Left kidney (tissue), 2 donors: ENCODE results near the gene VPS26A. TPM values are rescaled to one million over a fixed set of nuclear protein-coding genes. Genes with fewer than 3 reads are reported as not detected.
"Not testable (repeated sequence)": the region's sequence is repeated elsewhere in the genome, so short reads cannot be mapped to it uniquely, and the experiment has no call there.

ENCODE experiments used
- DNase-seq: peaks from one replicate; pipeline ENCODE4 v3.0.0-alpha.2; 2013
- polyA plus RNA-seq: library from polyadenylated mRNA; unstranded; fragments of 120-200 nt; gene quantifications from one replicate; pipeline ENCODE4 v1.2.1, GENCODE V29; 2013; ENCODE audit not compliant: insufficient read length

Gene VPS26A
- polyA plus RNA-seq, 1 donor, result 94.5 TPM

DNA sequence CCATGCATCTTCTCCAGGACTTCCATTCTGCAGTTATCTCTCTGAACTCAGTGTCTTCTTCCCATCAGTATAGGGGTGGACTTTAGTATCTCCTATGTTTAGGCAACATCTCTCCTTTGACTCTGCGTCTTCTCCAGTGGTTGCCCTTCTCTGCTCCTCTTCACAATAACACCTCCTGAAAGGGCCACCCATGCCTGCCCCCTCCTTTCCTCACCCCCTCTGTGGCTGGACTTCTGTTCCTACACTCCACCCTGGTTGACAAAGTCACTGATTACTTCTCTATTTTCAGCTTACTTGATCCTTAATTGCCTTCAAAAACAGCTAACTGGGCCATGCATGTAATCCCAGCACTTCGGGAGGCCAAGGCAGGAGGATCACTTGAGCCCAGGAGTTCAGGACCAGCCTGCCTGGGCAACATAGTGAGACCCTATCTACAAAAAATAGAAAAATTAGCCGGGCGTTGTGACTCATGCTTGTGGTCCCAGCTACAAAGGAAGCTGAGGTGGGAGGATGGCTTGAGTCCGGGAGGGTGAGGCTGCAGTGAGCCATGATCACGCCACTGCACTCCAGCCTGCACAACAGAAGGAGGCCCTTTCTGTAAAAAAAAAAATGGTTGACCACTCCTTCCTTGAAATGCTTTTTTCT is 22.4 kb upstream of the VPS26A start:
- DNase-seq, result no peak

- DNase-seq, result no peak
Observed at GRCh38 chr10:69102440-69102839, 21.5 kb upstream of the VPS26A start.

DNA sequence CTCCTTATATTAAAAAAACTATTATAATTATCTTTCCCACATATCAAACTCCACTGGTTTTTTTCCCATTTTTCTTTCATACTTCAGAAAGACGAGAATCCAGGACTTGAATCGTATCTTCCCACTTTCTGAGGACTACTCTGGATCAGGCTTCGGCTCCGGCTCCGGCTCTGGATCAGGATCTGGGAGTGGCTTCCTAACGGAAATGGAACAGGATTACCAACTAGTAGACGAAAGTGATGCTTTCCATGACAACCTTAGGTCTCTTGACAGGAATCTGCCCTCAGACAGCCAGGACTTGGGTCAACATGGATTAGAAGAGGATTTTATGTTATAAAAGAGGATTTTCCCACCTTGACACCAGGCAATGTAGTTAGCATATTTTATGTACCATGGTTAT is 20.2 kb upstream of the VPS26A start:
- no peak for DNase-seq

DNA sequence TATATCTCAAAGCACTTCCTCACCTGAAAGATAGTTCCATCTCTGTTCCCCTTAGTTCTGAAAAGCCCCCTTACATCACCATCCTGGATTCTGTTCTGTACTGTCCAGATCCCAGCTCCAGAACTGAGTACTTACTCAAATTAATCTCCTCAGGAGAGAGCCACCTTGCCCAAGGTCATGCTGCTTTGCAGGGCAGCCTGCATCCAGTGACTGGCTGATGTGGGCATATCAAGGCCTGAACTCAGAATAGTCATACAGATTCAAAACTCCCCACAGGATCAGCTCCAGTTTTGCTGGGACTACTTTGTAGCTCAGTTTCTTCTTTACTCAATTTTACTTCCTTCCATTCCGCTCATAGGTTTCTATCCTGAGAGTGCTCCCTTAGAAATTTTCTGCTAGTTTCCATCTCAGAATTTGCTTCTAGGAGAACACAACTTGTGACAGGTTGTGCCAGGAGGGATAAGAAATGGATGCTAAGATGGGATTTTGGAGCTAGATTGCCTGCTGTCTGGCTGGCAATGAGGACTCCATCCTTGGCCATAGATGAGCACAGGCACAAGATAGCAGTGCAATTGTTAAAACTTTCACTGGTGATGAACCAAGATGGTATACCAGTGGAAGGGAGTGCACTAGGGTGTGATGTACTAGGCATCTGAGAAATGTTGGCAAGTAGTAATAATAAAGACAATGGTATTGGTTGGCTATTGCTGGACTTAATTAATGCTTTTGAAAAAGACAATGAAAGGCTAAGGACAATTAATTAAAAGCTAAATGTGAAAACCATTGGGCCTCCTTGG is 18.8 kb upstream of the VPS26A start:
- DNase-seq, result no peak

DNA sequence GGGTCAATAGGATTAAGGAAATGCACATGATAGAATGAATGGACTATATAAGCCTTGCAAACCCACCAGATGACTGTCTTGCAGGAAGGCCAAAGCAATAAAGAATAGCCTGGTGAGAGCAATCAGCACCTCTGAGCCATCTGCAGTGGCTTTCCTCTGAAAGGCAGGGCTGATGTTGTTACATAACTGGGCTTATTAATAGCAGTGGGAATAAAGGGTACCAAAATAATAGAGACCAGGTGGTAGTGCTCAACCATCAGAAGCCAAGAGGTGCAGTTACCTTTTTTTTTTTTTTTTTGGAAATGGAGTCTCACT is 16.8 kb upstream of the VPS26A start:
- no peak for DNase-seq

DNA sequence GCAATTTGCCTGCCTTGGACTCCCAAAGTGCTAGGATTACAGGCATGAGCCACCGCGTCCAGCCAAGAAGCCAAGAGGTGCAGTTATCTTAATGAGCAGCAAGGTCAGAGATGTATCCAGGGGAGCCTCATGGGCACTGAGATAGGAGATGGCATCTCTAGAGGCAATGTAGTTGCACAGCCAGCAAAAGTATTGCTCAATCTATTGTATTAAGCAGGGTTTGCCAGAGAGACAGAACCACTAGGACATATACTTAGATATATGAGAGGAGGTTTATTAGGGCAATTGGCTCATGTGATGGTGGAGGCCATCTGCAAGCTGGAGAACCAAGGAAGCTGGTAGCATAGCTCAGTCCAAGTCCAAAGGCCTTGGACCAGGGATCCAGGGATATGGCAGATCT is 16.3 kb upstream of the VPS26A start:
- DNase-seq, result no peak

GRCh38 chr10:69119896-69120295 is 4.1 kb upstream of the VPS26A start:
- DNase-seq, result no peak

GRCh38 chr10:69123306-69123746 is 652 bp upstream of the VPS26A start:
- DNase-seq, result peak; percentile 76

GRCh38 chr10:69124563-69125268 is 738 bp downstream of the VPS26A start:
- peak; percentile 65 for DNase-seq

- DNase-seq, result no peak
Observed at GRCh38 chr10:69125554-69125953, 1.6 kb downstream of the VPS26A start.

- DNase-seq, result no peak
Observed at GRCh38 chr10:69130251-69130650, 6.3 kb downstream of the VPS26A start.

DNA sequence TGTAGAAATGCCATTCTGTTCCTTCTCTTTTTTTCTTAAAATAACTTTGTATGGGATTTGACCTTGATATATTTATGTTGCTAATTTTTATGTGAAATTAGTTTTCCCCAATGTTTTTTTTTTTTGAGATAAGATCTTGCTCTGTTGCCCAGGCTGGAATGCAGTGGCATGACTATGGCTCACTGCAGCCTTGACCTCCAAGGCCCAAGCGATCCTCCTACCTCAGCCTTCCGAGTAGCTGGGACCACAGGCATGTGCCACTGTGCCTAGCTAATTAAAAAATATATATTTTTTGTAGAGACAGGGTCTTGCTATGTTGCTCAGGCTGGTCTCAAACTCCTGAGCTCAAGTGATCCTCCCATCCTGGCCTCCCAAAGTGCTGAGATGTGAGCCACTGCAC is 16.0 kb downstream of the VPS26A start:
- DNase-seq, result no peak

GRCh38 chr10:69141304-69141703 is 17.3 kb downstream of the VPS26A start:
- no peak for DNase-seq

DNA sequence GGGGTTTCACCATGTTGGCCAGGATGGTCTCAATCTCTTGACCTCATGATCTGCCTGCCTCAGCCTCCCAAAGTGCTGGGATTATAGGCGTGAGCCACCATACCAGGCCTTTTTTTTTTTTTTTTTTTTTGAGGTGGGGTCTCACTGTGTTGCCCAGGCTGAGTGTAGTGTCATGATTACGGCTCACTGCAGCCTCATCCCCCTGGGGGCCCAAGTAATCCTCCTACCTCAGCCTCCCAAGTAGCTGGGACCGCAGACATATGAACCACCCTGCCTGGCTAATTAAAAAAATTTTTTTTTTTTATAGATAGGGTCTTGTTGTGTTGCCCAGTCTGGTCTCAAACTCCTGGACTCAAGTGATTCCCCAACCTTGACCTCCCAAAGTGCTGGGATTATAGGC is 18.1 kb downstream of the VPS26A start:
- DNase-seq, result not testable (repeated sequence)

DNA sequence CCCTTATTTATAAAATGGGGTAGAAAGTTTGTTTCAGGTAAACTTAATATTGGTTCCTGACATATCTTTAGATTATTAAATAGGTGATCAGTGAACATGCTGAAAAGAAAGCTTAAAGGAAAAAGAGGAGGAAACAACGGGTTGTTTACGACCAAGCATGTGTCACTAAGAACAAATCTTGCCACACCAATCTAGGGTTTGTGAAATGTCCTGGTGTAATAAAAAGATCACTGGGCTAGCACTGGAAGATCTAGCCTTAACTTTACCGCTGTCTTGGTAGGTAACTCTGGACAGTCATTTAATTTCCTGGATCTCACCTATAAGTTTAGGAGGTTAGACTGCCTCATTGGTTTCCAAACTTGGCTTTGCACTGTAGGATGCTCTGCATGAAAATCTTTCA is 19.0 kb downstream of the VPS26A start:
- no peak for DNase-seq

DNA sequence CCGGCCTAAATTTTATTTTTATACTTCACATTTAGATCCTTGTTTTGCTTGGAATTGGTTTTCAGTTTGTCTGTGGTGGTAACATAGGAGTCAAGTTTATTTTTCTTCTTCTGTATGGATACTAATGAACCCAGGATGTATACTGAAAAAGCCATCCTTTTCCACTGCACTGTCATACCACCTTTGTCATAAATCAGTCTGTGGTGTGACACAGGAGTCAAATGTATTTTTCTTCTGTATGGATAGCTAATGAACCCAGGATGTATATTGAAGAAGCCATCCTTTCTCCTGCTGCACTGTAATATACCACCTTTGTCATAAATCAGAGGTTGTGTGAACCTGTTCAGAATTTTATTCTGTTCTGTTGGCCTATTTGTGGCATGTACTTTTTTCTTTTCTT is 21.4 kb downstream of the VPS26A start:
- DNase-seq, result no peak

GRCh38 chr10:69145864-69146263 is 21.9 kb downstream of the VPS26A start:
- DNase-seq, result no peak

- DNase-seq, result no peak
Observed at GRCh38 chr10:69146759-69147158, 22.8 kb downstream of the VPS26A start.

DNA sequence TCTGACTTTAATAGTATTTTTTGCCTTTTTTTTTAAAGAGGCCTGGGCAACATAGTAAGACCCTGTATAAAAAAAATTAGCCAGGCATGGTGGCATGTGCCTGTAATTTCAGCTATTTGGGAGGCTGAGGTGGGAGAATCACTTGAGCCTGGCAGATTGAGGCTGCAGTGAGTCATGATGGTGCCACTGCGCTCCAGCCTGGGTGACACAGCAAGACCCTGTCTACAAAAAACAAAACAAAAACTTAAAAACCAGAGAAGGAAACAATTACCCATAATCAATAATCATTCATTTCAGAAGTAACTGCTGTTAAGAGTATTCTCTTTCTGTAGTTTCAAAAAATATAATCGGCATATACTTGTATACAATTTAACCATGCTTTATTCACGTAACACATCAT is 28.0 kb downstream of the VPS26A start:
- DNase-seq, result no peak

- DNase-seq, result no peak
Observed at GRCh38 chr10:69153227-69153626, 29.2 kb downstream of the VPS26A start.

- no peak for DNase-seq
Observed at GRCh38 chr10:69160809-69161241, 36.8 kb downstream of the VPS26A start.

DNA sequence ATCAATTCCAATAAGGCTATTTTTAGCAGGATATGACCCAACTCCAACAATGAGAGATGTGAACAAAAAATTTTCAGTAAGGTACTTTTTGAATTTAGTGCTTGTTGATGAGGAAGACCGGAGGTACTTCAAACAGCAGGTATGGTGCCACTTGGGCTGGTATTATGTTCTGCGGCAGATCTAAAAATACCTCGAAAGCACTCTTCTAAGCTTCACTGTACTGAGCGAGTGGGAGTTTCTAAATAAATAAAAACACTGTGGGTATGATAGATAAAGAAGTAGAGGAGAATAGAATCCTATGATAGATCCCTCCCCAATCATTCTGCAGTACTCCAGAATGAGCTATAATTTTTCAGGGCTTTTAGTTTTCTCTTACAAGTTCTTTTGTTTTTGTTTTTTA is 44.5 kb downstream of the VPS26A start:
- DNase-seq, result no peak

DNA sequence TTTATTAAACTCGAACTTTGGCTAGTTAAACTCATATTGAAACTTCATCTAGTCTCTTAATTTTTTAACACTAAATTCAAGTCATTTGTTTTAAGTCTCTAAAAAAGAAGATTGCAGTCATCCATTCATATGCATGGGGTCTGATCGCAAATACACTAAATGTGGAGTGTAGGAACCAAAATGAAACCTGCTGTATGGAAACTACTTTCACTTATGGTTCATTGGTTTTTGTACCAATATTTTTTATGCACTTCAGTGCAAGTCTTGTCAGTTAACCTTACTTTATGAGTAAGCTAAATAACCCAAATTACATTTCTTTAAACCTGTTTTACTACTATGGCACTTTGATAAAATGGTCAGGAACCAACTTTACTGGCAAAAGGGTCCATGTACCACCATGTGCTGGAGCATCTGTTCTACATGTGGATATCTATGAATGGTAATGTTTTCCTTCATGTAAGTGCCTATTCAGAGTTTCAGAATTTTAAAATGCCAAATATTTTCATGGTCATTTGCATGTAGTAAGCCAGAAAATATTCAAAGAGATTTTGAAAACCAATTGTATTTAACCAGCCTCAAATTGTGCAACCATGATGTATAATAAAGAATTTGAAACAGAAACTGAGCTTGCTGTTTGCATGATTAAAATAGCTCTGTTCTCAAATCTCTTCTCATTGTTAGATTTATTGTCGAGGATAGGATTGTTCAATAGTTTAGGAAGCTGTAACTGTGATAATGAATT is 48.4 kb downstream of the VPS26A start:
- DNase-seq, result no peak
